IPS-18c (cell line): Measurements from ENCODE around the gene GCK.

Experiments used
- H3K4me3 ChIP-seq: 2 replicates; pipeline ENCODE4 v1.7.0; 2013; ENCODE audit warnings: low read depth, mild to moderate bottlenecking, low read length, moderate library complexity; ENCODE audit not compliant: insufficient read depth
- H3K9me3 ChIP-seq: one replicate; pipeline ENCODE4 v1.6.1; 2013; ENCODE audit warnings: mild to moderate bottlenecking, low read length, moderate library complexity; ENCODE audit not compliant: control insufficient read depth, insufficient read depth

Gene GCK

GRCh38 chr7:44108768-44109750 is 80.2 kb downstream of the GCK start:
- H3K9me3 ChIP-seq, result no peaks in the 10 kb centered on the region
- no peak overlapping the region for H3K4me3 ChIP-seq

- no peak overlapping the region for H3K4me3 ChIP-seq
- H3K9me3 ChIP-seq, result no peaks in the 10 kb centered on the region
Measured at GRCh38 chr7:44107961-44108767, 81.1 kb downstream of the GCK start.

DNA sequence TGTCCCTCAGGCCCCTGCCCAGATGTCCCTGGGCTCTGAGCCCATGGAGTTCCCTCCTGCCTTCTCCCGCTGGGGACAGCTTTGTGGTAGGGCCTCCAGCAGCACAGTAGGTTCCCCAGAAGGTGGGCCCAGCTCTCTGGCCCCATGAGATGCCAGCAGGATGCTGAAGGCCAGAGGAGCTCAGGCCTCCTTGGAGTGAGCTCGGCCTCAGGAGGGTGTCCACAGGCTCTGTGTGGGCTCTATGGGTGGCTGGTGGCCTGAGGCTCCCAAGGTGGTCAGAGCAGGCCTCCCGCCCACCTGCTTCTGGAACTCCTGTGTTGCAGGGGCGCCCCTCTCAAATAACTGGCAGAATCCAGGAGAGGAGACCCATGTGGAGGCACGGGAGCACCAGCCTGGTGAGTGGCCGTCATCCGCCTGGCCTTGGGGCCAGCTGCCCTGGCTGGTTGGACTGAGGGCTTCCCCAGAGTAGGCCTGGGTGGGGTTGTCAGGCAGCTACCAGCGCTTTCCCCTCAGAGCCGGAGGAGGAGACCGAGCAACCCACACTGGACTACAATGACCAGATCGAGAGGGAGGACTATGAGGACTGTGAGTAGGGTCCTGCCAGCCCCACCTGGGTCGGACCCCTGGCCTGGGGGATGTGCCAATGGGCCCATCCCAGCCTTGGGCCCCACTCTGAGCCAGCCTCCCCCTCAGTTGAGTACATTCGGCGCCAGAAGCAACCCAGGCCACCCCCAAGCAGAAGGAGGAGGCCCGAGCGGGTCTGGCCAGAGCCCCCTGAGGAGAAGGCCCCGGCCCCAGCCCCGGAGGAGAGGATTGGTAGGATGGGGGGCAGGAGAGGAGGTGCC is 81.9 kb downstream of the GCK start:
- H3K4me3 ChIP-seq, result no peak overlapping the region

GRCh38 chr7:44106311-44107065 is 82.8 kb downstream of the GCK start:
- Histone ChIP-seq H3K4me3 (no peak overlapping the region), H3K9me3 (no peaks in the 10 kb centered on the region)

More for the DNA sequence above, 81.9 kb downstream of the GCK start:
- H3K9me3 ChIP-seq, result no peaks in the 10 kb centered on the region

DNA sequence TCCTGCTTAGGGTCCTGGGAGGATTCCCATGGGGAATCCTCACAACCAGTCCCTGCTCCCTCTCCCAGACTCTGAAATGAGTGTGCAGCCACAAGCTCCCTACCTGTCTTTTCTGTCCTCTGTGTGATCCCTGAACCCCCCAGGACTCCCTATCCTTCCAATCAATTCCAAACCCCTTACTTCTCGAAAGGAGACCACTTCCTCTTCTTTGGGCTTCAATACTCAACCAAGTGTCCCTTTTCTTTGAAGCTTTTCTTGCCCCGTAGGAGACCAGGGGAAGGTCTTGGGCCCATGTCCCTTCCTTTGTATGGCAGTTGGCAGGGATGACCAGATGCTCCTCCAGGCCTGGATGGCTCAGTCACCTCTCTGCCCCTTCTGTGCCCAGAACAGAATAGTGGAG is 83.4 kb downstream of the GCK start:
- H3K9me3 ChIP-seq, result no peaks in the 10 kb centered on the region
- no peak overlapping the region for H3K4me3 ChIP-seq

- Histone ChIP-seq H3K9me3 (no peaks in the 10 kb centered on the region), H3K4me3 (peak overlapping the region; percentile 71)
Measured at GRCh38 chr7:44104860-44105771, 84.1 kb downstream of the GCK start.

DNA sequence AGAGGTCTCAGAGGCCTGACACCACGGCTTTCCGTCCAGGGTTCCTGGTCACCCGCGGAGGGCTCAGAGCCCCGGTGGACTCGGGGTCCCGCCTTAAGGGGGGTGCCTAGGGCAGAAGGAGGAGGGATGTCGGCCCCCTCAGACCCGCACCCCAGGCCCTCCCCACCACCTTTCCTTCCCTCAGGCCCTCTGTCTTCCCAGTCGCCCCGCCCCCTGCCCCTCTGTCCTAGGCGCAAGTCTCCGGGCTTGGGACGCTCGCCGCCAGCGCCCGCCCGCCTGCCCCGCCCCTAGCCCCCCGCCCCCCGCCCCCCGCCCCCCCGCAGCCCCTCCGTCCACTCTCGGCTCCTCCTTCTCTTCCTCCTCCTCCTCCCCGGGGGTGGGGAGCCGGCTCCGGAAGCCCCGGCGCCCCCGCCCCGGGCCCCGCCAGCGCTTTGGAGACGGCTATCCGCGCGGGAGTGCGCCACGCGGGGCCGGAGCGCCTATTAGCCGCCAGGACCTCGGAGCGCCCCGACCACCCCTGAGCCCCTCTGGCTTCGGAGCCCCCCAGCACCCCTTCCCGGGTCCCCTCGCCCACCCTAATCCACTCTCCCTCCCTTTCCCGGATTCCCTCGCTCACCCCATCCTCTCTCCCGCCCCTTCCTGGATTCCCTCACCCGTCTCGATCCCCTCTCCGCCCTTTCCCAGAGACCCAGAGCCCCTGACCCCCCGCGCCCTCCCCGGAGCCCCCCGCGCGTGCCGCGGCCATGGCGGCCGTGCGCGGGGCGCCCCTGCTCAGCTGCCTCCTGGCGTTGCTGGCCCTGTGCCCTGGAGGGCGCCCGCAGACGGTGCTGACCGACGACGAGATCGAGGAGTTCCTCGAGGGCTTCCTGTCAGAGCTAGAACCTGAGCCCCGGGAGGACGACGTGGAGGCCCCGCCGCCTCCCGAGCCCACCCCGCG is 85.0 kb downstream of the GCK start, which contains the start of gene AEBP1:
TSS of gene AEBP1 (plus strand) at position 423 of the 937 bp plus-strand sequence. CDS start at position 744, 321 bp downstream.
- Histone ChIP-seq H3K9me3 (no peaks in the 10 kb centered on the region), H3K4me3 (peak within 1 kb of the TSS; percentile 71)

DNA sequence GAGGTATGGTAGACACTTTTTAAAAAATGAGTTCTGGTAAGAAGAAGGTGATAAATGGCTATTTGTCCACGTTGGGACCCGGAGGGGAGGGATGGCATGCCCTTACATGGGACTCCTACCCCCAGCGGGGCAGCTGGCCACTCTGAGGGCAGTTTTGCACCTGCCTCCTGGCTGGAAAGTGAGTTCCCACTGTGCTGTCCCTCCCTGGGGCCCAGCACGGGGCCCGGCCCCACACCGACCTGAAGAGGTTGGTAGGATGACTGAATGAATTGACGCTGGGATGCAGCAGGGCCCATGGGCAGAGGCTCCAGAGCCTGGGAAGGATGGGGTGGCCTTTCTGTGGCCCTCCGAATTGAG is 85.7 kb downstream of the GCK start:
- H3K9me3 ChIP-seq, result no peaks in the 10 kb centered on the region
- peak overlapping the region; percentile 40; the same call in 1 of the 2 replicates for H3K4me3 ChIP-seq

DNA sequence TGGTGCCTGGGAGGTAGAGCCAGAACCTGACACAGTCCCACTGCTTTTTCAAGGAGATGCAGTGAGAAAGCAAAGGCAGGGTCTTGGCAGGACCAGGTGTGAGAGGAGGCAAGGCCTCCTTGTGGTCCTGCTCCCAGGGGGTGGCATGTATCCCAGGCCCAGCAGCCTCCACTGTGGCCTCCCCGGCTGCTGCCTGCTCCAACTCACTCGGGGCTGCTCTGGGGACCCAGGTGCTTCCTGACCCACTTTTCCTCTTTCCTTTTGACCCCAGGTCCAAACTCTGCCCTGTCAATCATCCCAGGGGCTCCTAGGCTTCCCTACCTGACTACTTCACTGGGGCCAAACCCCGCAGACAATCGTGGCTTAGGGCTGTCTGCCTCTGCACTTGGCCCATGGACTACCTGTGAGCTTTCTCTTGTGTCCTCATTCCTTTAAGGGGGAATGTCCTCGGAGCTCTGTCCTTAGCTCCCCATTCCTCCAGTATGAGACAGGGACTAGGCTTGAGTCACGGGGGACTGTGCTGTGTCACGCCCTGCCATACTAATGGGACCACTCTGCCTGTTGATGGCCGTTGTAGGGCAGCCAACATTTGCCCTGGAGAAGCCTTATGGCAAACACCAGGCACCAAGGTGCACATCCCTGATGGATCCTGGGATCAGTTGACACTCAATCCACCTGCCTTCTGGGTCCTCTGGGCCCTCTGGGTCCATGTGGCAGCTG is 86.2 kb downstream of the GCK start:
- Histone ChIP-seq H3K4me3 (no peak overlapping the region), H3K9me3 (no peaks in the 10 kb centered on the region)

- no peak overlapping the region for H3K4me3 ChIP-seq
- no peaks in the 10 kb centered on the region for H3K9me3 ChIP-seq
Measured at GRCh38 chr7:44101966-44102845, 87.0 kb downstream of the GCK start.

DNA sequence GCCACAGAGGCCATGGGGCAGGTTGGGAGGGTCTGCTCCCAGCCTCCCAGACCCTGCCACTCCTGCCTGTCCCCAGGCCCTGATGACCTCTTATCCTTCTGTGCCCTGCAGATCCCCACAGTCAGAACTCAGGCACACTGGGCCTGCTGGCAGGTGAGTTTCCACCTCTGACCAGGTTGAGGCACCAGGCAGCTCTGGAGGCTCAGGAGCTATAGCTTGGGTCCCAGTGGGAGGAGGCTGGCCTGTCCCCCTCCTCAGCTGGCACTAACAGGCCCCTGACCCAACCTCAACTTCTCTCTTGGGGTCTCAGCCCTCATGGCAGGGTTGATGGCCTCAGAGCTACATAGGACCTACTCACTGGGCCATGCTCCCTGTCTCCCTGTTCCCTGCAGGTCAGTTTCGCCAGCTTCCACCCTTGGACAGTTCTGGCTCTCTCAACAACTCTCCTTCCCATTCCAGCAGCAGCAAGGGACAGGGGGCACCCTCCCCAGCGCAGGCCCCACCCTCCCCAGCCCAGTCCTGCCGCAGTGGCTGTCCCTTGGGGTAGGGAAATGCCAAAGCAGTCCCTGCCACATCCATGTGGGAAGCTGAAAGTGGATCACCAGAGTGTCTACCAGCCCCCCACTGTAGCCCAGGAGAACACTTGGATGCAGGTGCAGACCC is 87.8 kb downstream of the GCK start:
- H3K9me3 ChIP-seq, result no peaks in the 10 kb centered on the region
- H3K4me3 ChIP-seq, result no peak overlapping the region

GRCh38 chr7:44100458-44101302 is 88.6 kb downstream of the GCK start:
- Histone ChIP-seq H3K4me3 (no peak overlapping the region), H3K9me3 (no peaks in the 10 kb centered on the region)
